GM21381 (cell line): ENCODE data around the gene ZBTB2.
"Not testable (repeated sequence)": the region's sequence is repeated elsewhere in the genome, so short reads cannot be mapped to it uniquely, and the experiment has no call there.

Experiments used
- ATAC-seq: cut with Tn5 transposase; IDR thresholded peaks from one replicate; pipeline ENCODE4 v1.9.1; 2021; ENCODE audit warnings: mild to moderate bottlenecking, moderate library complexity; ENCODE audit not compliant: unreplicated experiment

Gene ZBTB2

DNA sequence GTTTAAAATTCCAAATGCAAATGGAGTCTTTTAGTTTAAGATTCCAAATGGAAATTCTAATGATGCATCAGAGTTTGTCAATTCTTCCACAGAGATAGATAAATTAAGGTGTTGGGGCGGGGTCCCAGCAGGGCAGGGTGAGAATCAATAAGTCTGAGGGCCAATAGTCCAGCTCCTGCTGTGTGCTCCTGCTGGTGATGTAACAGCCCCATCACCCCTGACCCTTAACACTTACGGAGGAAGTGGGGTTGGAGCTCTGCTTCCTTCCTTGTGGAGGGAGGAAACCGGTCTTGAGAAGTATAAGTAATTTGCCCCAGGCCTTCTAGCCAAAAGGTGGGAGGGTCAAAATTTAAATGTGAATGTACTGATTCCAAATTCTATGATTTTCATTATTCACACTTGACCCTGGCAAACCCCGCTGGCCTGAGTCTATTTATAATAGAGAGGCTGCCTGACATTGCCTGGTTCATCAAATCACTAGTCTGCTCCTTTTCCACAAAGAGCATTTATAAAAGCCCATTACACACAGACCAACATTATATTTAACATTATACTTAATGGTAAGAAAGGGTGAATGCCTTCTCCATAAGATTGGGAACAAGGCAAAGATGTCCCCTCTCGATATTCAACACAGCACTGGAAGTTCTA, 17.2 kb downstream of the ZBTB2 start:
- ATAC-seq, result no peak

GRCh38 chr6:151372164-151372563, 19.2 kb downstream of the ZBTB2 start:
- ATAC-seq, result no peak

- ATAC-seq, result no peak
Observed at GRCh38 chr6:151370509-151371078, 20.8 kb downstream of the ZBTB2 start.

DNA sequence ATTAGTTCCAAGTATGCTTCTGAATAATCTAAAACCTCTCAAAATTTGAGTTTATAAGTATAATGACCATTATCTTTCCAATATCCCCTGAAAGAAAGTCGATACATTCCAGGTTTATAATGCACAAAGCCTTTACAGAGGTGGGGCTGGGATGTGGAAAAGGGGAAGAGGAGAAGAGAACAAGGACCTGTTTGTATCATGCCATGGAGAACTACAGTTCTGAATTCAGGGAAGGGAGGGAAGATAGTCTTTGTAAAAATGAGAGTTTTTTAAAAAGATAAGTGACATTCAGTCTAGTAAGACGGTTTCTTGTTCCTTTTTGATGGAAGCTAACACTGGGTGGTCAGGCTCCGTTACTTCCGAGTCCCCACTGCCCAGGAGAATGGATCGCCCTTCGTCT, 26.1 kb downstream of the ZBTB2 start:
- no peak for ATAC-seq

GRCh38 chr6:151359486-151359885, 31.9 kb downstream of the ZBTB2 start:
- ATAC-seq, result no peak

DNA sequence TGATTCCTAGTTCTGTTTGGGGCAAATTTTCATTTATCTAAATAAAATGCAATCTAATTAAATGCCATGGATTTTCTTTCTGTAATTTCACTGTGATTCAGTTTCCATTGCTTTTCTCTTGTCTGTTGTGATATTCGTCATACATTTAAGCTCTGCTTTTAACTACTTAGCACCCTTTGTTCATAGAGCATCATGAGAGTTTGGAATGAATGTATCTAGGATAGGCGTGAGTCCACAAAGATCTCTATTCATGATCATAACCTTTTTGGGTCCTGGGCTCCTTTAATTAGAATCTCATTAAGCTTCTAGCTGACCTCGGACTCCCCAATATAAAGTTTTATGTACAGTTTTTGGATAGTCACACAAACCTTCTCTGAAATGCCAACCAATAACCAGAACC, 32.9 kb downstream of the ZBTB2 start:
- no peak for ATAC-seq

DNA sequence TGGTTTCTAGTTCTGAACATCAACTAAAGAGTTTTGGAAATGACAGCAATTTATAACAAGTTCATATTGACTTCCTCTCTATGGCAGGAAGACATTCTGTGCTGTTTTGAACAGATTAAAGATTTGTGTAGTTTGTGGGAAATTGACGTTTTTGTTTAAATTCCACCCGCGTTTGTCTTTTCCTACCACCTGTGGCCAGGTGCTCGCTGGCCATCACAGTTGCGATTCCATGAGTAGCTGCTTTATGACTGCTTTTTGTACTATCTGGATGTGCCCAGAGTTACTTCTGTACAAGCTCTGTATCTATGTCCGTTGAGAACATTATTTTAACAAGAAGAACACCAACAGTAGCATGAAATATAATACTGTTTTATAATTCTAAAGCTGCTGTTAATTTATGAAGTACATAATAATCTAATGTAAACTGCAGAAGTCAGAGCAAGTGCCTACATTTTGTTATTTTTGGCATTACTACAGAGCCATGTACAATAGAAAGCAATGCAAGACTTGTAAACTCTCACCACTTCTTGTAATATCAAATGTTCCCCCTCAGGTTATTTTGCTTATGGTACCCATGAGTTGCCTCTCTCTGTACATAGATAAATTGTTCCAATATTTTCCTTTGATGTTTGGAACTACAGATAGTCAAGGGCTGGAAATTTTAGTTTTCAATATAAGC, 33.5 kb downstream of the ZBTB2 start:
- ATAC-seq, result no peak

DNA sequence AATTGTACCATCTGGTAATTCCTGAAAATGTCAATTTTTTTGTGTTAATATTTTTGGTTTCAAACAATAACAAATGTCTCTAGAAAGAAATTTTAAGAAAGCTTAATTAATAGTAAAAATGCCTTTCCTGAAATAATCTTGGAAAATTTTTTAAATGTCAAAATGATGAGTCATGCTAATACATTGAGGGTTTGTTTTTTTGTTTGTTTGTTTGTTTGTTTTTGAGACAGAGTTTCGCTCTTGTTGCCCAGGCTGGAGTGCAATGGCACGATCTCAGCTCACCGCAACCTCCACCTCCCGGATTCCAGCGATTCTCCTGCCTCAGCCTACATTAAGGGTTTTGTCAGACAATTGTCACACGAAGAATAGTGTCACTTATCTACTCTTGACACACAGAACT, 34.4 kb downstream of the ZBTB2 start:
- ATAC-seq, result not testable (repeated sequence)

DNA sequence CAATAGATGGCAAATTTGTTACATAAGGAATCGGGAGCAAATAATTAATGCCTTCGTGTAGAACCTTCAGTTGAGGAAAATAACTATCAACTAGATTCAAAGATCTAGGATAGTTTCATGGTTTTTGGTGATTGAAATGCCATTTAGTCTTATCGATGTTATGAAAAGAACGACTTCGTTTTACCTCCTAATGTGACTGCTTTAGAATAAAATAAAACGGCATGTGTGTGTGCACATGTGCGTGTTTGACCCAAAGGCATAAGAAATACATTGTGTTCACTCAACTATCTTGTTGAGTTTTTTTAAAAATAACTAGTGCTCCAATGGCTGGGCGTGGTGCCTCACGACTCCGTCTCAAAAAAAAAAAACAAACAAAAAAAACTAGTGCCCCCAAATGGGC, 37.6 kb downstream of the ZBTB2 start:
- no peak for ATAC-seq

DNA sequence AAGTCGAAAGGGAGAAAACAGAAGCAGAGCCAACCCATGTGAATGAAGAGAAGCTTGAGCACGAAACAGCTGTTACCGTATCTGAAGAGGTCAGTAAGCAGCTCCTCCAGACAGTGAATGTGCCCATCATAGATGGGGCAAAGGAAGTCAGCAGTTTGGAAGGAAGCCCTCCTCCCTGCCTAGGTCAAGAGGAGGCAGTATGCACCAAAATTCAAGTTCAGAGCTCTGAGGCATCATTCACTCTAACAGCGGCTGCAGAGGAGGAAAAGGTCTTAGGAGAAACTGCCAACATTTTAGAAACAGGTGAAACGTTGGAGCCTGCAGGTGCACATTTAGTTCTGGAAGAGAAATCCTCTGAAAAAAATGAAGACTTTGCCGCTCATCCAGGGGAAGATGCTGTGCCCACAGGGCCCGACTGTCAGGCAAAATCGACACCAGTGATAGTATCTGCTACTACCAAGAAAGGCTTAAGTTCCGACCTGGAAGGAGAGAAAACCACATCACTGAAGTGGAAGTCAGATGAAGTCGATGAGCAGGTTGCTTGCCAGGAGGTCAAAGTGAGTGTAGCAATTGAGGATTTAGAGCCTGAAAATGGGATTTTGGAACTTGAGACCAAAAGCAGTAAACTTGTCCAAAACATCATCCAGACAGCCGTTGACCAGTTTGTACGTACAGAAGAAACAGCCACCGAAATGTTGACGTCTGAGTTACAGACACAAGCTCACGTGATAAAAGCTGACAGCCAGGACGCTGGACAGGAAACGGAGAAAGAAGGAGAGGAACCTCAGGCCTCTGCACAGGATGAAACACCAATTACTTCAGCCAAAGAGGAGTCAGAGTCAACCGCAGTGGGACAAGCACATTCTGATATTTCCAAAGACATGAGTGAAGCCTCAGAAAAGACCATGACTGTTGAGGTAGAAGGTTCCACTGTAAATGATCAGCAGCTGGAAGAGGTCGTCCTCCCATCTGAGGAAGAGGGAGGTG, 38.7 kb downstream of the ZBTB2 start:
- no peak for ATAC-seq

- no peak for ATAC-seq
Observed at GRCh38 chr6:151351731-151352130, 39.6 kb downstream of the ZBTB2 start.

DNA sequence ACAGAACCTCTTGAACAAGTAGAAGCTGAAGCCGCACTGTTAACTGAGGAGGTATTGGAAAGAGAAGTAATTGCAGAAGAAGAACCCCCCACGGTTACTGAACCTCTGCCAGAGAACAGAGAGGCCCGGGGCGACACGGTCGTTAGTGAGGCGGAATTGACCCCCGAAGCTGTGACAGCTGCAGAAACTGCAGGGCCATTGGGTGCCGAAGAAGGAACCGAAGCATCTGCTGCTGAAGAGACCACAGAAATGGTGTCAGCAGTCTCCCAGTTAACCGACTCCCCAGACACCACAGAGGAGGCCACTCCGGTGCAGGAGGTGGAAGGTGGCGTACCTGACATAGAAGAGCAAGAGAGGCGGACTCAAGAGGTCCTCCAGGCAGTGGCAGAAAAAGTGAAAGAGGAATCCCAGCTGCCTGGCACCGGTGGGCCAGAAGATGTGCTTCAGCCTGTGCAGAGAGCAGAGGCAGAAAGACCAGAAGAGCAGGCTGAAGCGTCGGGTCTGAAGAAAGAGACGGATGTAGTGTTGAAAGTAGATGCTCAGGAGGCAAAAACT, 40.1 kb downstream of the ZBTB2 start:
- no peak for ATAC-seq

- ATAC-seq, result no peak
Observed at GRCh38 chr6:151350442-151351145, 40.8 kb downstream of the ZBTB2 start.

DNA sequence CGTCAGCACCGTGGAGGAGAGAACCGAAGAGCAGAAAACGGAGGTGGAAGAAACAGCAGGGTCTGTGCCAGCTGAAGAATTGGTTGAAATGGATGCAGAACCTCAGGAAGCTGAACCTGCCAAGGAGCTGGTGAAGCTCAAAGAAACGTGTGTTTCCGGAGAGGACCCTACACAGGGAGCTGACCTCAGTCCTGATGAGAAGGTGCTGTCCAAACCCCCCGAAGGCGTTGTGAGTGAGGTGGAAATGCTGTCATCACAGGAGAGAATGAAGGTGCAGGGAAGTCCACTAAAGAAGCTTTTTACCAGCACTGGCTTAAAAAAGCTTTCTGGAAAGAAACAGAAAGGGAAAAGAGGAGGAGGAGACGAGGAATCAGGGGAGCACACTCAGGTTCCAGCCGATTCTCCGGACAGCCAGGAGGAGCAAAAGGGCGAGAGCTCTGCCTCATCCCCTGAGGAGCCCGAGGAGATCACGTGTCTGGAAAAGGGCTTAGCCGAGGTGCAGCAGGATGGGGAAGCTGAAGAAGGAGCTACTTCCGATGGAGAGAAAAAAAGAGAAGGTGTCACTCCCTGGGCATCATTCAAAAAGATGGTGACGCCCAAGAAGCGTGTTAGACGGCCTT, 41.6 kb downstream of the ZBTB2 start:
- no peak for ATAC-seq

DNA sequence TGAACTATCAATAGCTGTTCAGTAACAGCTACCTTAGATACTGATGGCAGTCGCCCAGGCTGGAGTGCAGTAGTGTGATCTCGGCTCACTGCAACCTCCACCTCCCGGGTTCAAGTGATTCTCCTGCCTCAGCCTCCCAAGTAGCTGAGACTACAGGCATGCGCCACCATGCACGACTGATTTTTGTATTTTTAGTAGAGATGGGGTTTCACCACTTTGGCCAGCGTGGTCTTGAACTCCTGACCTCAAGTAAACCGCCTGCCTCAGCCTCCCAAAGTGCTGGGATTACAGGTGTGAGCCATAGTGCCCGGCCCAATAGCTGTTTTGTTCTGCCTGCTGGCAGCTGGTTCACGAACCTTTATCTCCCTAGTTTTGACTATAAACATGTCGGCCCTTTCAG, 48.6 kb downstream of the ZBTB2 start:
- ATAC-seq, result not testable (repeated sequence)

DNA sequence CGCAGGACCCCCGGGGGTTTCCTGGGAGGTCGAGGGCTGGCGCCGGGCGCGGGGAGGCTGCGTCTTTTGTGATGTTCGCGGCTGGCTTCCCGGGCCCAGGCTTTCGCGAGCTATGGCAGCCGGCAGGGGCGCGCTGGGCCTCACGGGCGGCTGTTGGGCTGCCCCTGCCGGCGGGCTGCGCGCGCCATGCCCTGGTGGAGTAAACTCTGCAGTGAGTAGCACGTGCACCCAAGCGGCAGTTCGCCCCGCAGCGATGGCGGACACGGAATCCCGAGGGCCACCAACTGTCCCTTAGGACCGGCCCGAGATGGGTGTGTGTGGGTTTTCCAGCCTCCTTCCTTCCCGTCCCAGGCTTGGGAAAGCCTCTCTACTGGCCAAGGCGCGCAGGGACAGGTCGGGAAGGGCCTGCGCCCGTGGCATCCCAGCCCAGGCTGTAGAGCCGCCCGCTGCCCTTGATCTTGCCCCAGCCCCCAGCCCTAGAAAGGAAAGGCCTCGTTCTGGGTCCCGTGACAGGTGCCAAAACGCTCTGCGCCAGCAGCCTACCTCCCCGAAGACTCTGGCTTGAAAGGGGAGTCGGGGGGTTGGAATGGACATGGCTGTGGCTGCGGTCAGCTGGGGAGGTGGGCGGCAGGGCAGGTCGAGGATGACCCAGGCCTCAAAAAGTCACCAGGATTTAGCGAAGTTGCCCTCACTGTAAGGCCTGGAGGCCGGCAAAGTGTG, 49.7 kb downstream of the ZBTB2 start:
- ATAC-seq, result no peak

DNA sequence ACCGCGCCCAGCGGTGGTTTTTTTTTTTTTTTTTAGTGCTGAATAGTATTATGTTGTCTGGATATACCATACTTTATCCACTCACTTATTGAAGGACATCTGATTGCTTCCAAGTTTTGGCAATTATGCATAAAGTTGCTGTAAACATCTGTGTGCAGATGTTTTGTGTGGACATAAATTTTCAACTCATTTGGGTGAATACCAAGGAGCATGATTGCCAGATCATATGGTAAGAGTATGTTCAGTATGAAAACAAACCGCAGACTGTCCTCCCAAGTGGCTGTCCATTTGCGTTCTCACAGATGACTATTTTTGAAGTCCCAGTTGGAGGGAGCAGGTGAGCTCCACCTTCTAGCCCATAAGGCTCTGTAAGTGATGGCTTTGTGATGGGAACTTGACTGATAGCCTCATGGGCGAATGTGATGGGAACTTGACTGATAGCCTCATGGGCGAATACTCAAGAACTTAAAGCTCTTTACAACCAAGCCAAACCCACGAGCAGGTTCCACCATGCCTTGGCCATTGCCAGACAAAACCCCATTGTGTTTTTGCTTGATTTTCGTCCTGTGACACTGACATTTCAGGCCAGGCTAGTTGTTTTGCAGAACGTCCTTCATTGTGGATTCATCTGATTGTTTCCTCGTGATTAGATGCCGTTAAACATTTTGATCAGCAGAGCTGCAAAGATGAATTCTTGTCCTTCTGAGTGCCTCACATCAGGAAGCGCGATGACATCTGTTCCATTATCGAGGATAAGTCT, 51.0 kb downstream of the ZBTB2 start:
- no peak for ATAC-seq

- no peak for ATAC-seq
Observed at GRCh38 chr6:151339369-151339768, 52.0 kb downstream of the ZBTB2 start.
